ENCODE results near the gene CSTB.

The CSTB gene

GRCh38 chr21:43810505-43811261 is 34.6 kb upstream of the CSTB start:
- FAIRE-seq, result no peak

- no peak for FAIRE-seq
These were observed 33.9 kb upstream of the CSTB start for GRCh38 chr21:43809853-43810504.

GRCh38 chr21:43809346-43809799 is 33.3 kb upstream of the CSTB start:
- no peak for FAIRE-seq

GRCh38 chr21:43808832-43809251 is 32.7 kb upstream of the CSTB start:
- no peak for FAIRE-seq

GRCh38 chr21:43808367-43808766 is 32.3 kb upstream of the CSTB start:
- FAIRE-seq, result no peak

- FAIRE-seq, result no peak
These were observed 30.1 kb upstream of the CSTB start for GRCh38 chr21:43806017-43806710.

- FAIRE-seq, result no peak
These were observed 29.2 kb upstream of the CSTB start for GRCh38 chr21:43805275-43805800.

- no peak for FAIRE-seq
These were observed 27.6 kb upstream of the CSTB start for GRCh38 chr21:43803558-43804300.

- FAIRE-seq, result no peak
These were observed 26.7 kb upstream of the CSTB start for GRCh38 chr21:43802713-43803313.

GRCh38 chr21:43801006-43801783 is 25.1 kb upstream of the CSTB start:
- FAIRE-seq, result no peak

GRCh38 chr21:43800566-43800965 is 24.5 kb upstream of the CSTB start:
- FAIRE-seq, result no peak

GRCh38 chr21:43800124-43800523 is 24.0 kb upstream of the CSTB start:
- FAIRE-seq, result no peak

GRCh38 chr21:43799301-43799840 is 23.3 kb upstream of the CSTB start:
- FAIRE-seq, result no peak

- no peak for FAIRE-seq
These were observed 22.0 kb upstream of the CSTB start for GRCh38 chr21:43797925-43798715.

- FAIRE-seq, result no peak
These were observed 21.3 kb upstream of the CSTB start for GRCh38 chr21:43797415-43797814.

- no peak for FAIRE-seq
These were observed 18.7 kb upstream of the CSTB start for GRCh38 chr21:43794857-43795256.

GRCh38 chr21:43794311-43794710 is 18.2 kb upstream of the CSTB start:
- FAIRE-seq, result no peak

GRCh38 chr21:43793243-43793642 is 17.1 kb upstream of the CSTB start:
- FAIRE-seq, result no peak

GRCh38 chr21:43792406-43792805 is 16.3 kb upstream of the CSTB start:
- FAIRE-seq, result no peak

- no peak for FAIRE-seq
These were observed 14.0 kb upstream of the CSTB start for GRCh38 chr21:43790010-43790524.

Measured in endometrium (tissue), 2 donors.